ENCODE measurements around the gene PCSK1. TPM values are rescaled to one million over a fixed set of nuclear protein-coding genes. Genes with fewer than 3 reads are reported as not detected.
"Not testable (repeated sequence)": the region's sequence is repeated elsewhere in the genome, so short reads cannot be mapped to it uniquely, and the experiment has no call there.

The PCSK1 gene
- total RNA-seq, 1 donor from 2014 or later, result 0.26 TPM

DNA sequence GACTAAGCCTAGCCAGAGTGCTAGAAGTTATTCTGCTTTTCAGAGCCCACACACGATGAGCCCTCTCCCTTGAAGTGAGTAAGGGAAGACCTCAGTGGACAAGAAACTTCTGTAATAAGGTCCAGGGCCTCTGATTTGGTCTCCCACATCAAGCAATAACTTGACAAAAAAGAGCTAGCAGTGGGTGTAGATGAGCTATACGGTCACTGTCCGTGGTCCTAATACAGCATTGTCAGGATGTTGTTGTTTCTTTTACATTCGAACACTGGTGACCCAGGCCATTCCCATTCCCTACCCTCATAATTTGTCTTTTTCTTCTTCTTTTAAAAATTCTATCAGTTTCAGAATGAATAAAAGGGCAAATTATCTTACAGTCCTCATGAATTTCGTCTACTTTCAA lies 5.2 kb downstream of the PCSK1 start:
- DNase-seq (ENCODE audit: low read depth in 2 of 2), result peak in 1 of 2 donors; percentile 42

DNA sequence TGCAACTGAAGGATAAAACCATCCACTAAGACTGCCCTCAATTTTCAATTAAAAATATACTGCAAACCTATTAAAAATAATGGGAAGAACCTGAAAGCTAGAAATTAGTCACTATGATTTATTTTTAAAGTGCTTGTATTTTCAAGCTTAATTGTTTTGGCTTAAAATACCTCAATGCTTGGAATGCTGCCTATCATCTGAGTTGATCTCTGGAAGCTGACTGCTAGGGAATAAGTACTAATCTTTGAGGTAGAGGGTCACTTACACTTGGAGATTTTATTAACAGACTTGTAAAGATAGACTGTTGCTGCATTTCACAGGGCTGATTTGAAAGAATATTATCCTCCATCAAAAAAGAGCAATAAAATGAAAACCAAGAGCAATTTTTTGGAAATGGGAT lies 6.2 kb downstream of the PCSK1 start:
- peak in 1 of 2 donors; percentile 28 for DNase-seq (ENCODE audit: low read depth in 2 of 2)

- no peak for DNase-seq (ENCODE audit: low read depth in 2 of 2)
These were observed 7.6 kb downstream of the PCSK1 start for GRCh38 chr5:96425443-96425842.

DNA sequence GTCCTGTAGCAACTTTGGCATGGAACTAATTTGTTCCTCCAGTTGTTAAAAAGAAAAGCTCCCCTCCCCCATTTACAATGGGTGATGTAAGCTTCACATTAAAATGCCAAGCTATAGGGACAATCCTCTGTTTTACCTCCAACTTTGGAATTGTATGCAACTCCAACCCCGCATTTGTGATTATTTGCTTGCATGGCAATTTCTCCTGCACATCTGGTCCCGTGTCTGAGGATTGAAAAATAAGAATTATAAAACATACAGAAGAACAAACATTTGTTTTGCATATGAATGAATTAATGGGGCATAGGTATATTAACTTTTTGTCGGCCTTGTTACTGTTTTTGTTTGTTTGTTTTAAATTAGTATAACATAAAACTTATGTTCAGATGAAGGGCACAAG lies 17.2 kb downstream of the PCSK1 start:
- DNase-seq (ENCODE audit: low read depth in 2 of 2), result no peak

DNA sequence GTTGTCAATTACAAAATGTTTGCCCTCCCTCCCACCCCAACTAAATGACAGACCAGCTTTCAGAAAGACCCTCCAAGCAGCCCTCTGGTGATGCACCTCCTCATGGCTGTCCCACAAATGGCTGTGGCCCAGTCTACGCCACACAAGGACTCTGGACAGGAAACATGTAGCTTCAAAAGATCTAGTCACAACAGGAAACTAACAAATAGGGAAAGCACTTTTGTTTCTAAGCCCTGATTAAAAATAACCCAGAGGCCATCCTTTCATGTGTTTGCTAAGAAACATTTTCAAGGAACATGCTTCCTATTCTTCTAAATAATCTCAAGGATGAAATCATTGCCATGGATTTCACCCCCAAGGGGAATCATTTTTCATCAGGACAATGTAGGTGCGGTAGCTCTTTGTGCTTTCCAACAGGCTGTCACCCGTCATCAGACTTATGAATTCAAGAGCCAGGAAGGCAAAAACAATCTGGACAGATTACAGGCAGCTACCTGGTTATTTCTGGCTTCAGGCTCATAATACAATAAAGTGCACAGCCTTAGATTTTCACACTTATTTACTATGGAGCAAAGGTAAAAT lies 20.1 kb downstream of the PCSK1 start:
- peak in 1 of 2 donors; percentile 39 for DNase-seq (ENCODE audit: low read depth in 2 of 2)

- no peak for DNase-seq (ENCODE audit: low read depth in 2 of 2)
These were observed 23.0 kb downstream of the PCSK1 start for GRCh38 chr5:96410013-96410412.

GRCh38 chr5:96408841-96409538 lies 24.1 kb downstream of the PCSK1 start:
- no peak for DNase-seq (ENCODE audit: low read depth in 2 of 2)

- DNase-seq (ENCODE audit: low read depth in 2 of 2), result peak in 1 of 2 donors; percentile 85
These were observed 24.8 kb downstream of the PCSK1 start for GRCh38 chr5:96408210-96408777.

DNA sequence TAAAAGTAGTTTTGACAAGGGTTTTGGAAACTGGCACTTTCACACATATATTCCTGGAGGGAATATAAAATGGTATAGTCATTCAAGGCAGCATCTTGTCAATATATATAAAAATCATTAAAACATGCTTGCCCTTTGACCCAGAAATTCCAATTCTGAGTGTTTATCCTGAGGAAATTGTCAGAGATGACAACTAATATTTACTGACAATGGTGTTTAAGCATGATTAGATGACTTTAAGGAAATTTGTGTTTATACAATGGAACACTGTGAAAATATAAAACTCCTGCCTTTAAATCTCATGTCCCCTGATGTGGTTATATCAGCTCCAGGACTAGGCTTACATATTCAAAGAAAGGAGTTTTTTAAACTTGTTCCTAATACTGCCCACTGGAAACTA lies 25.6 kb downstream of the PCSK1 start:
- peak in 1 of 2 donors; percentile 41 for DNase-seq (ENCODE audit: low read depth in 2 of 2)

DNA sequence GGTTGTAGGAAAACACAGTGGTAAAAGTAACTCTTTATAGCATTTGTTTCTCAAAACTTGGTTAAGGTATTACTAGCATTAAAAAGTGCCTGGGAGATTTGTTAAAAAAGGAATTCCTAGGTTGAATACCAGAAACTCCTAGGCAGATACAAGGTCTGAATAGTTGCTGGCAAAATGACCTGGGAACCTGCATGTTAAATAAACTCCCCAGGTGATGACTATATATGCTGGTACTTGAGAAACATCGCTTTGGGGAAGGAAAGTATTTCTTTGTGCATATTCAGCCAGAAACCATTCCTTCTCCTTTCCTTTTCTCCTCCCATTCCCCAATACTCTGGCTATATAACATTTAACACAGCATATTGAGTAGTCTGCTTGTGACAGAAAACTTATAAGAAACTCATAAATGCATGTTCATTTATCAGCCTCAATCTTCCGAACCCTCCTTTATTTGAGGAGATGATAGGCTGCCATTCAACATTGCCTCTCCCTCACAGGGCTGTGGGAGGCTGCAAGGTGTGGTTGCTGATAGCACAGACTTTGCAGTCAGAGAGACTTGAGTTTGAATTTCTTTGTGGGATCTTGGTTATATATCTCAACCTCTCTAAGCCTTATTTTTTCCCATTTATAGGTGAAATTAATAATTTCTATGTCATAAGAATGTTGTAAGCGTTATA lies 28.7 kb downstream of the PCSK1 start:
- DNase-seq (ENCODE audit: low read depth in 2 of 2), result no peak

GRCh38 chr5:96402500-96402899 lies 30.5 kb downstream of the PCSK1 start:
- no peak for DNase-seq (ENCODE audit: low read depth in 2 of 2)

DNA sequence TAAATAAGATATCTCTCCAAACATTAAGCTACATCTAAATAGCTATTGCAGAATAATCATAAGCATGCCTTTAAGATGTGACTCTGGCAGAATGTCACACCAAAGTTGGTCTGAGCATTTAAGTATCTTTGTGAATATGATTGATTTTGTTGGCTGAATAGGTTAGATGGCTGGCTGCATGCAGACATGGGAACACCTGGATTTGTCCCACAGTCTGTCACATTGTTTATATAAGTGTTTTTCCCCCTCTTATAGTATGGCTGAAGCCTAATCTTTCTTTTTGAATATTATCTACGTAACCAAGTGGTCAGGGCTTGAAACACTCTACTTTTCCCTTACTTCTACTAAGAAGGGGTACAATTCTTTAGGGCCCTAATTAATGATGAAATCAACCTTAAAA lies 36.2 kb downstream of the PCSK1 start:
- DNase-seq (ENCODE audit: low read depth in 2 of 2), result no peak

DNA sequence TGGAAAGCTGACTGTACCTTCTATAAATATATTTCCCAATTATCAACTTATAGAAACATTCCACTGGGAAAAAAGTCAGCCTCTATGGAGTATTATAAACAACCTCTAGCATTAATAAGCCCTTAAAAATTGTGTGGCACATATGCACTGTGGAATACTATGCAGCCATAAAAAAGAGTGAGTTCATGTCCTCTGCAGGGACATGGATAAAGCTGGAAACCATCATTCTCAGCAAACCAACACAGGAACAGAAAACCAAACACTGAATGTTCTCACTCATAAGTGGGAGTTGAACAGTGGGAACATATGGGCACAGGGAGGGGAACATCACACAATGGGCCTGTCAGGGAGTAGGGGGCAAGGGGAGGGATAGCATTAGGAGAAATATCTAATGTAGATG lies 37.8 kb downstream of the PCSK1 start:
- not testable (repeated sequence) for DNase-seq (ENCODE audit: low read depth in 2 of 2)

DNA sequence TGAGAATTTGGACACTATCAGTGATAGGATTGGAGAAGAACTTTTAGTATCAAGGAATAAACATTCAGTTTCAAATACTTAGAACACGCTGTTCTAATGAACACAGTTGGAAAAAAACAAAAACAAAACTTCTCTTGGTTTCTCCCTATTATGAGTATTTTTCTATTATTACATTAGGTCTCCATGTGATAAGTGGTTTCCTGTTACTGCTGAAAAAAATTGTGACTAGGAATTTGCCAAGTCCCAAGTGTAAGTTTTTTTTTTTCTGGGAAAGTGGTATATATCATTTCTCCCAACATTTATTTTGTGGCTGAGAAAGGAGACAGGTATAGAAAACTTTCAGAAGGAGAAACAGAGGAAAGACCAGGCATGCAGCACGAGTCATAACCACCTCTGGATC lies 41.1 kb downstream of the PCSK1 start:
- peak in 1 of 2 donors; percentile 59 for DNase-seq (ENCODE audit: low read depth in 2 of 2)

DNA sequence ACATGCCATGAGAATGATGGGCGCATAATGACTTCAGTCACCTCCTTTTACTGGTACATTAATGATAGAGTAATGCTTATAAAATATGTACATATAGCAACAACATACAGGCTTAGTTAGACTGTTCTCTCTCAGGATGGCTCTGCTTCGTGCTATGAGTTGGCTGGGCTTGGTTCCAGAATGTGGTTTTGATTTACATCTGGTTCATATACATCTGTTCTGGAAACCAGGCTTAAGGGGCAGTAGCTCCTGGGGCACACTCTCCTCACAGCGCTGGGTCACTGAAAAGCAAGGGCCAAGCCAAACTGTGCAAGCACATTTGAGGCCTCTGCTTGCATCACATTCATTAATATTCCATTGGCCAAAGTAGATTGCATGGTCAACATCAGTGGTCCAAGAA lies 44.9 kb downstream of the PCSK1 start:
- no peak for DNase-seq (ENCODE audit: low read depth in 2 of 2)

- DNase-seq (ENCODE audit: low read depth in 2 of 2), result no peak
These were observed 45.4 kb downstream of the PCSK1 start for GRCh38 chr5:96387616-96388015.

DNA sequence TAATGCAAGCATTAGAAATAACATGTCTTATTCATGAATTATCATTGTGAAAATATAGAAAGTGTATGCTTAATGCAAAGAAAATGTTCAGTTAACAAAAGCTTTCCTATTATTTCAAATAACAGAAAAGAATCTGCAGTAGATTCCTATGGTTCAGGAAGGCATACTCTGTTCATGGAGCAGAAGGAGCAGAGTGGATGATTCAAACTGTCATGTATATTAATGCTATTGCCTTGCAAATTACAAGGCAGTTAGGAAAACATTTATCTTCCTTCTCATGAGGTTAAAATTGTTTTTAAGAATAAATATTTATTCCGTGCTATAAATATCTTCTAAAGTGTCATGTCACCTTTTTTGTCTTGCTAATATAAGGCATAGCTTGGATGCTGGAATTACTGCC lies 47.5 kb downstream of the PCSK1 start:
- no peak for DNase-seq (ENCODE audit: low read depth in 2 of 2)

DNA sequence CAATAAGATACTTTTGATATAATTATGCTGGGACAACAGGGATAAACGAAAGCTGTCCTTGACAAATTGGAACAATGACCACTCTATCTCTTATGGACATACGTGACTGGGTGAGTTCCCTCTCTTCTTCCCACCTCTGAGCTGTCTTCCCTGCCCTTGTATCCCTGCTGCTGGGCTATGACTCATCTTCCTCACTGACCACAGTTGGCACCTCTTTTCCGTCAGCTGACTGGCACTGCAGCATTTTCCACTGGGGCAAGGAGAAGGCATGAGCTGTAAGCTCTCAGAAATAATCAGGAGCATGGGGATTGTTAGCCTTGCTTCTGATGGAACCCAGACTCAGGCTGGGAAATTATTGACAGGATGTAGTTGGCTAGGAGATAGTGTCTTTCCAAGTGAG lies 48.7 kb downstream of the PCSK1 start:
- DNase-seq (ENCODE audit: low read depth in 2 of 2), result peak in 1 of 2 donors; percentile 82

GRCh38 chr5:96381526-96381925 lies 51.5 kb downstream of the PCSK1 start:
- no peak for DNase-seq (ENCODE audit: low read depth in 2 of 2)

DNA sequence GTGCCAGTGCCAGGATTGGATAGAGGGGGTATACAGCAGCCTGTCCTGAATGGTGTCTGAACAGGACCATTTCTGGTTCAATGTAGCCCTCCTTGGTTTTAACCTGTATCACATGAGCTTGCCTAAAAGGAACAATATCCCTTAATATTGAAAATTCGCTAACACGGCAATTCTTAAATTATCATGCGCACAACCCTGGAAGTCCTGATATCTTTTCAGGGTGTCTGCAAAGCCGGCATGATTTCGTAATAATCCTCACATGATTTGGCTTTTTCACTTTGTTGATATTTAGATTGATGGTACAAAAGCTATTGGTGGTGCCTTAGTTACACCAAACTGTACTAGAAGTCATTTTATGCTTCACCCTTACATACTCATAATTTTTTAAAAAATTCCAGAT lies 53.2 kb downstream of the PCSK1 start:
- DNase-seq (ENCODE audit: low read depth in 2 of 2), result no peak

DNA sequence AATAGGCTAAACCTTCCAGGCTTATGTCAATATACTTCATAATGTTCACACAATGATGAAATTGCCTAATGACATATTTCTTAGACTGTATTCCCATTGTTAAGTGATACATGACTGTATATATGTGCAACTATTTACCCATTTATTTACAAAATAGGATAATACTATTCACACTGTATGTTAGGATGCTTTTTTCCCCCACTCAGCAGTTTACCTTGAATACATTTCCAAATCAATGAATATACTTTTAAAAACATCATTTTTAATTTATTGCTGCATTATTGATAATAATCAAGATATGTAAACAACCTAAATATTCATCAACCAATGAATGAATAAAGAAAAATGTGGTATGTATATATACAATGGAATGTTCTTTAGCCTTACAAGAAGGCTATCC lies 55.5 kb downstream of the PCSK1 start:
- DNase-seq (ENCODE audit: low read depth in 2 of 2), result no peak

- DNase-seq (ENCODE audit: low read depth in 2 of 2), result no peak
These were observed 55.9 kb downstream of the PCSK1 start for GRCh38 chr5:96377167-96377566.

GRCh38 chr5:96374653-96375052 lies 58.4 kb downstream of the PCSK1 start:
- no peak for DNase-seq (ENCODE audit: low read depth in 2 of 2)
